Gastroesophageal sphincter (tissue), 4 donors: Measurements from ENCODE around the gene HS1BP3. TPM values are rescaled to one million over a fixed set of nuclear protein-coding genes. Genes with fewer than 3 reads are reported as not detected.

Experiments
- ATAC-seq: fragments of 150-250 bp; one replicate; pipeline ENCODE4 v1.9.1; 2016; ENCODE audit warnings: mild to moderate bottlenecking, moderate library complexity
- H3K27ac ChIP-seq, 4 donors: fragments of 200-600 bp; sonication (generic) in 3 of 4; 1 replicate in 3 of 4; 2 replicates in 1 of 4; pipeline ENCODE4 v1.5.1; 2016 to 2019
- H3K27me3 ChIP-seq: fragments of 200-600 bp; sonication (generic); one replicate; pipeline ENCODE4 v1.5.1; 2019
- H3K36me3 ChIP-seq, 2 donors: fragments of 200-600 bp; sonication (generic); one replicate each; pipeline ENCODE4 v1.5.1; 2019; ENCODE audit warnings: control low read depth in 1 of 2
- H3K4me1 ChIP-seq, 3 donors: fragments of 200-600 bp; sonication (generic); 1 replicate in 2 of 3; 2 replicates in 1 of 3; pipeline ENCODE4 v1.5.1; 2016 to 2019; ENCODE audit warnings: control low read depth in 2 of 3
- H3K4me3 ChIP-seq, 2 donors: fragments of 200-600 bp; sonication (generic); one replicate each; pipeline ENCODE4 v1.5.1; 2019; ENCODE audit warnings: mild to moderate bottlenecking in 1 of 2, moderate library complexity in 1 of 2
- H3K9me3 ChIP-seq, 3 donors: fragments of 200-600 bp; sonication (generic); one replicate each; pipeline ENCODE4 v1.5.1; 2017 to 2019; ENCODE audit warnings: control low read depth in 2 of 3
- EP300 ChIP-seq: sonication (generic); formaldehyde crosslinking; IDR thresholded peaks from one replicate; pipeline ENCODE4 v1.6.1; 2017; ENCODE audit warnings: antibody characterized with exemption, mild to moderate bottlenecking
- POLR2A ChIP-seq, 2 donors: fragments of 450-650 bp; IDR thresholded peaks; one replicate each; pipeline ENCODE4 v1.6.1; 2017; ENCODE audit warnings: antibody characterized with exemption in 2 of 2, mild to moderate bottlenecking in 2 of 2, moderate library complexity in 1 of 2
- POLR2AphosphoS5 ChIP-seq: sonication (generic); formaldehyde crosslinking; IDR thresholded peaks from one replicate; pipeline ENCODE4 v1.6.1; 2017; ENCODE audit warnings: antibody characterized with exemption
- WGBS, 2 donors: methylation state at CpG; one replicate each; pipeline ENCODE4 v1.1.5; 2018; ENCODE audit warnings: low coverage in 1 of 2; 5-methylcytosine and 5-hydroxymethylcytosine counted together
- total RNA-seq, 4 donors: library from RNA; depleted of rRNA; stranded (reverse); fragments of >200 nt; gene quantifications; one replicate each; pipeline ENCODE4 v1.1.0, GENCODE V29; 2016
- TF ChIP-seq, protein P1 (sequence below), 4 experiments: fragments of 200-600 bp in 2 of 4; fragments of 450-650 bp in 2 of 4; sonication (generic) in 1 of 4; IDR thresholded peaks; one replicate each; pipeline ENCODE4 v1.5.1; 2017 to 2019; ENCODE audit warnings: antibody characterized with exemption in 4 of 4, mild to moderate bottlenecking in 2 of 4, moderate library complexity in 2 of 4

The HS1BP3 gene
- total RNA-seq, 4 donors from 2014 or later: 42.8 to 89.1 (median 61.4) TPM

GRCh38 chr2:20674974-20675679, 24.2 kb upstream of the HS1BP3 start:
- H3K27ac ChIP-seq: peak overlapping the region in 3 of 4 donors; percentile 61 to 65 (median 62)
- WGBS, 2 donors: 37 to 80% methylated on average over 2 to 14 of the region's 16 CpGs
- ATAC-seq: peak; percentile 52

DNA sequence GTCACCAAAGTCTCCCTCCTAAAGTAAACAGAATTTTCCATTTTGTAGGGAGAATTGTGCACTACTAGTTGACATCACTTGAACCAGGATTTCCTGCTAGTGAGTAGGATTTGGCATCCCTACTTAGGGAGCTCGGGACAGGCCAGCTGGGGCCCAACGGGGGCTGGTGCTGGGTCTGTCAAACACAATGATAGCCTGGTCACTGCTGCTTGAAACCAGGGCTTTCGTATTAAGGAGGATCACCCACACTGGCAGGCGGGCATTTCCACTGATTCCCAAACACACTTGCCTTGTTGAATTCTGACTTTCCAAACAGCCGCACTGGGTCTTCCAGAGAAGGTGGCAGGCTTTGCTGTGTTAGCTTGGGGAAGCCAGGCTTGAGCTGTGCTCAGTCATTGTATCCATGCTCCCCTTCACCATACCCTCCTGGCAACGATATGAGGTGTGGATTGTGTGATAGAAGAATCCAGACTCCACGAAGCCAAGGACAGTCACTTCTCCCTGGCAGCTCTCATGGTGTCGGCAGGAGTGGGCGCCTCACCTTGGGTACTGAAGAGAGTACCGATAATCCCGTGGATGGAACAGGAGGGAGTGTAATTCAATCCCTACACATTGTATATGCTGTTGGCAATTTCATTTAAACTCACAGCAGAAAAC, 23.5 kb upstream of the HS1BP3 start:
- TF ChIP-seq POLR2AphosphoS5: no peak
- TF ChIP-seq EP300: no peak
- TF ChIP-seq POLR2A (IDR thresholded peaks at IDR 0.05): no peak
- TF ChIP-seq, protein P1, sequence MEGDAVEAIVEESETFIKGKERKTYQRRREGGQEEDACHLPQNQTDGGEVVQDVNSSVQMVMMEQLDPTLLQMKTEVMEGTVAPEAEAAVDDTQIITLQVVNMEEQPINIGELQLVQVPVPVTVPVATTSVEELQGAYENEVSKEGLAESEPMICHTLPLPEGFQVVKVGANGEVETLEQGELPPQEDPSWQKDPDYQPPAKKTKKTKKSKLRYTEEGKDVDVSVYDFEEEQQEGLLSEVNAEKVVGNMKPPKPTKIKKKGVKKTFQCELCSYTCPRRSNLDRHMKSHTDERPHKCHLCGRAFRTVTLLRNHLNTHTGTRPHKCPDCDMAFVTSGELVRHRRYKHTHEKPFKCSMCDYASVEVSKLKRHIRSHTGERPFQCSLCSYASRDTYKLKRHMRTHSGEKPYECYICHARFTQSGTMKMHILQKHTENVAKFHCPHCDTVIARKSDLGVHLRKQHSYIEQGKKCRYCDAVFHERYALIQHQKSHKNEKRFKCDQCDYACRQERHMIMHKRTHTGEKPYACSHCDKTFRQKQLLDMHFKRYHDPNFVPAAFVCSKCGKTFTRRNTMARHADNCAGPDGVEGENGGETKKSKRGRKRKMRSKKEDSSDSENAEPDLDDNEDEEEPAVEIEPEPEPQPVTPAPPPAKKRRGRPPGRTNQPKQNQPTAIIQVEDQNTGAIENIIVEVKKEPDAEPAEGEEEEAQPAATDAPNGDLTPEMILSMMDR (IDR thresholded peaks at IDR 0.05): no peak
- H3K36me3 ChIP-seq: peaks cover 0 to 2% of the 10 kb centered on the region in 2 donors
- no peak for ATAC-seq
- H3K4me1 ChIP-seq: peaks cover 0 to 88% (median 4%) of the 10 kb centered on the region in 3 donors
- H3K9me3 ChIP-seq: no peaks in the 10 kb centered on the region
- H3K27me3 ChIP-seq: peaks cover 50% of the 10 kb centered on the region
- H3K4me3 ChIP-seq: no peak overlapping the region
- peak overlapping the region in 3 of 4 donors; percentile 61 to 65 (median 62) for H3K27ac ChIP-seq
- WGBS, 2 donors: 74 to 97% methylated on average over 5 to 6 of the region's 11 CpGs

More at GRCh38 chr2:20674974-20675679, 24.2 kb upstream of the HS1BP3 start:
- no peaks in the 10 kb centered on the region for H3K9me3 ChIP-seq
- no peak overlapping the region for H3K4me3 ChIP-seq
- TF ChIP-seq, protein P1 (IDR thresholded peaks at IDR 0.05): no peak
- TF ChIP-seq EP300 (no peak), POLR2A (IDR thresholded peaks at IDR 0.05) (no peak), POLR2AphosphoS5 (no peak)
- H3K27me3 ChIP-seq: peaks cover 43% of the 10 kb centered on the region
- H3K36me3 ChIP-seq: peaks cover 0 to 7% of the 10 kb centered on the region in 2 donors
- H3K4me1 ChIP-seq: peaks cover 0 to 81% (median 4%) of the 10 kb centered on the region in 3 donors

GRCh38 chr2:20673686-20674308, 22.9 kb upstream of the HS1BP3 start:
- 55 to 70% methylated on average over 2 of the region's 5 CpGs for WGBS, 2 donors
- peaks cover 0 to 92% (median 4%) of the 10 kb centered on the region in 3 donors for H3K4me1 ChIP-seq
- no peak for ATAC-seq
- H3K4me3 ChIP-seq: no peak overlapping the region
- TF ChIP-seq EP300: no peak
- TF ChIP-seq, protein P1 (IDR thresholded peaks at IDR 0.05): no peak
- TF ChIP-seq POLR2AphosphoS5: no peak
- peaks cover 56% of the 10 kb centered on the region for H3K27me3 ChIP-seq
- H3K36me3 ChIP-seq: no peaks in the 10 kb centered on the region
- H3K27ac ChIP-seq: peak overlapping the region in 2 of 4 donors; percentile 61 to 65
- H3K9me3 ChIP-seq: no peaks in the 10 kb centered on the region

DNA sequence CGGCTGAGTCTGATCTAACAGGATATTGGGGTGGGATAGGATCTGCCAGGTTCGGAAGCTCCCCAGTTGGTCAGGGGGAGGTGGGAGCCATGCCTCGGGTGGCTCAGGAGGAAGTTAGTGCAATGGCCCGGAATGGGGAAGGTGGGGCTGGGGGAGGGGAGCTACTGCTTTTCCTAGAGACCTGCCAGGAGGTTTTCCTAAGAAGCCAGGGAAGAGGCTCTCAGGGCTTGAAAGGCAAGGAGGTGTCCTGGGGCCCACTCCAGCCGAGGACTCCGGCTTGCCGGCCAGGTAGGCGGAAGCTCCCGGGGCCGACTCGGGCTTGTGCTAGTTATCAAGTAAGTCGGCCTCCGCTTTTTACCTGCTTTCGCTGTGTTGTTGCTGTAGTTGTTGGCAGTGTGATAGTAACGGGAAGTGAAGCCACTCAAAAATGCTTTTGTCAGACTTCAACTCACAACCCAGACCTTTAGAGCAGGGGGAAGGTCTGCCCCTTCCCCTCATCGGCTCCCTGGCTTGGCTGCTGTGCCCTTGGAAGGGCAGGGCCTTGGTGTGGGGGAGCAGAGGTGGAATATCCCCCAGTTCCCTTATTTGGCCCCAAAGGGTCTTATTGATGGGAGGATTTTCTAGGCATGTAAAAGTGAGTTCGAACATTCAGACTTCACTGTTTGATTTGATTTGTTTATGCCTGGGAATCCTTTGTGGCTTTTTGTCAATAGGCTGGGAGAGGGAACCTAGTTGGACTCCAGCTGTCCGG, 21.5 kb upstream of the HS1BP3 start:
- 25% methylated on average over 2 to 11 of the region's 18 CpGs for WGBS, 2 donors
- peak overlapping the region in 3 of 4 donors; percentile 2 to 30 (median 8) for H3K27ac ChIP-seq
- no peaks in the 10 kb centered on the region for H3K9me3 ChIP-seq
- H3K27me3 ChIP-seq: peaks cover 70% of the 10 kb centered on the region
- TF ChIP-seq POLR2AphosphoS5: no peak
- TF ChIP-seq POLR2A (IDR thresholded peaks at IDR 0.05): no peak
- ATAC-seq: no peak
- peaks cover 0 to 93% (median 7%) of the 10 kb centered on the region in 3 donors for H3K4me1 ChIP-seq
- H3K36me3 ChIP-seq: no peaks in the 10 kb centered on the region
- no peak overlapping the region for H3K4me3 ChIP-seq

DNA sequence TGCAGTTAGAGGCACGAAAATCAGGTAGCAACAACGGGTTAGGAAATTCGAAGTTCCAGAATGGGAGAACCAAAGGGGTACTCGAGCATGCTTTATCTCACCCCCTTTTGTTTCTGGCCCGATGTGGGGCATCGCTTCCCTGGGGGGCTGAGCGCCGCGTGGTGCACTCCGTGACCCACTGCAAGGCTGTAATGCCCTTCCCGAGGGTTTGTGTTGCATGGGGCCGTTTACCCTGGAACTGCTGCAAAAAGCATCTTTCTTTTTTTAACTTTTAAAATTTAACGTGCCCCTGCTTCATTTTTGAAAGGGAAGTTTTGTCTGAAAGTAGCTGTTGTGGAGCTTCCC, 20.8 kb upstream of the HS1BP3 start:
- no peak overlapping the region for H3K27ac ChIP-seq
- H3K9me3 ChIP-seq: no peaks in the 10 kb centered on the region
- WGBS, 2 donors: 10 to 11% methylated on average over 9 of the region's 13 CpGs
- peaks cover 75% of the 10 kb centered on the region for H3K27me3 ChIP-seq
- H3K36me3 ChIP-seq: no peaks in the 10 kb centered on the region
- peaks cover 0 to 95% (median 9%) of the 10 kb centered on the region in 3 donors for H3K4me1 ChIP-seq
- H3K4me3 ChIP-seq: no peak overlapping the region
- no peak for ATAC-seq
- TF ChIP-seq EP300 (no peak), POLR2AphosphoS5 (no peak), POLR2A (IDR thresholded peaks at IDR 0.05) (no peak)
- TF ChIP-seq, protein P1 (IDR thresholded peaks at IDR 0.05): no peak
